ENCODE results near the gene TMED4. TPM values are rescaled to one million over a fixed set of nuclear protein-coding genes. Genes with fewer than 3 reads are reported as not detected.

TMED4 gene
- total and polyA plus RNA-seq, 2 donors (not counting 3 experiments of a cell fraction or from before 2014, with no cell fraction given), result 63.4 to 89.7 TPM

DNA sequence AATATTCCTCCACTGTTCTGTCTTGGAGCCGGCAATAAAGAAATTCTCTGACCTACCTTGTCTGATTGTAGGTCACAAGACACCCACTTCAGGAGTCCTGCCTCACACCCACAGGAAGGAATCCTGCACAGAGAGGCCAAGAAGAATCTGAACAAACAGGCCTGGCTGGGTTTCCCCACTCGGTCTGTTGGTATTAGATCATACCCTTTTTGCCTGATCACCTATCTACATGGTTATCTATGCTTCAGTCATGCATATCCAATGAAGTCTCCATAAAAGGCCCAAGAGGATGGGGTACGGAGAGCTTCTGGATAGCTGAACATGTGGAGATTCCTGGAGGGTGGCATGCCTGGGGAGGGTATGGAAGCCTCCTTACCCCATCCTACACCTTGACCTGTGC lies 36.7 kb upstream of the TMED4 start:
- no TSS peak for BruUV-seq (replicated peaks)
- POLR2A ChIA-PET, result no interaction called here
- Histone ChIP-seq H3K36me3 (ENCODE audit: control insufficient read depth in 2 of 2, extremely low read depth in 1 of 2, insufficient read depth in 2 of 2, low read length in 2 of 2) (no peaks in the 10 kb centered on the region), H3K27ac (ENCODE audit: insufficient read depth, low read depth, low read length) (no peak overlapping the region), H3K9ac (replicated peaks; ENCODE audit: extremely low read depth, insufficient read depth, low read length) (no peak overlapping the region), H3K79me2 (ENCODE audit: control insufficient read depth, insufficient read depth, low read length) (peaks cover 91% of the 10 kb centered on the region), H3K4me2 (ENCODE audit: insufficient read depth, low read length) (no peak overlapping the region), H4K20me1 (replicated peaks; ENCODE audit: control insufficient read depth, extremely low read depth, insufficient read depth, low read length) (peaks cover 2% of the 10 kb centered on the region), H2AFZ (ENCODE audit: low read depth, low read length) (no peak overlapping the region), H3K4me3 (replicated peaks in 1 of 3; ENCODE audit: insufficient read depth in 1 of 3, low read depth in 1 of 3, low read length in 3 of 3) (no peak overlapping the region), H3K9me3 (replicated peaks; ENCODE audit: control insufficient read depth, insufficient read depth, low read length) (no peaks in the 10 kb centered on the region), H3K4me1 (ENCODE audit: control insufficient read depth, extremely low read depth, insufficient read depth, low read length) (peaks cover 9% of the 10 kb centered on the region), H3K9me1 (replicated peaks; ENCODE audit: control insufficient read depth, extremely low read depth, insufficient read depth, low read length) (no peaks in the 10 kb centered on the region), H3K27me3 (ENCODE audit: control insufficient read depth in 2 of 2, insufficient read depth in 2 of 2, low read length in 2 of 2) (no peaks in the 10 kb centered on the region)
- FAIRE-seq (no peak), DNase-seq (ENCODE audit: low read depth, low spot score) (no peak)
- intact Hi-C loops (cut with micrococcal nuclease), result no loop called here
- CTCF ChIA-PET, result no interaction called here
- dilution Hi-C loops (cut with MboI; ENCODE audit: extremely low pct_ligation_motif_present, low sequenced_read_pairs), result no loop called here
- no peak for TF ChIP-seq MYC (IDR thresholded peaks at IDR 0.05; ENCODE audit: low read depth, low read length)

DNA sequence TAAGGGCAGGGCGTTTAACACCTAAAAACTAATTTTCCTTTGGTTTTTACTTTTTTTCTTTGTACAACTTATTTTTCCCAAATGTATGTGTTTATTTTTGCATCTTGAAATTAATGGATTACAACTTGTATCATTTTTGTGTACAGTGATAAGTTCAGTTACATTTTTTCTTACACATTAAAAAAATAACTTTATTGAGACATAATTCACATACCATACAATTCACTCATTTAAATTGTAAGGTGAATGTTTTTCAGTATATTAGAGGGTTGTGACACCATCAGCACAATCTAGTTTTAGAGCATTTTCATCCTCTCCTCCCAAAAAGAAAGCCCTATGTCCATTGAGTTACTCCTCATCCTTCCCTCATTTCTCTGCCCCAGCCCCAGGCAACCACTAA lies 36.0 kb upstream of the TMED4 start:
- Histone ChIP-seq H4K20me1 (replicated peaks; ENCODE audit: control insufficient read depth, extremely low read depth, insufficient read depth, low read length) (peaks cover 2% of the 10 kb centered on the region), H3K27ac (ENCODE audit: insufficient read depth, low read depth, low read length) (no peak overlapping the region), H3K4me3 (replicated peaks in 1 of 3; ENCODE audit: insufficient read depth in 1 of 3, low read depth in 1 of 3, low read length in 3 of 3) (no peak overlapping the region), H2AFZ (ENCODE audit: low read depth, low read length) (no peak overlapping the region), H3K27me3 (ENCODE audit: control insufficient read depth in 2 of 2, insufficient read depth in 2 of 2, low read length in 2 of 2) (no peaks in the 10 kb centered on the region), H3K4me2 (ENCODE audit: insufficient read depth, low read length) (no peak overlapping the region), H3K79me2 (ENCODE audit: control insufficient read depth, insufficient read depth, low read length) (peaks cover 93% of the 10 kb centered on the region), H3K4me1 (ENCODE audit: control insufficient read depth, extremely low read depth, insufficient read depth, low read length) (peaks cover 9% of the 10 kb centered on the region), H3K36me3 (ENCODE audit: control insufficient read depth in 2 of 2, extremely low read depth in 1 of 2, insufficient read depth in 2 of 2, low read length in 2 of 2) (no peaks in the 10 kb centered on the region), H3K9me3 (replicated peaks; ENCODE audit: control insufficient read depth, insufficient read depth, low read length) (no peaks in the 10 kb centered on the region), H3K9me1 (replicated peaks; ENCODE audit: control insufficient read depth, extremely low read depth, insufficient read depth, low read length) (no peaks in the 10 kb centered on the region), H3K9ac (replicated peaks; ENCODE audit: extremely low read depth, insufficient read depth, low read length) (no peak overlapping the region)
- TF ChIP-seq EZH2 (IDR thresholded peaks at IDR 0.05; ENCODE audit: borderline replicate concordance, low read depth, low read length, severe bottlenecking), result no peak
- no peak for TF ChIP-seq GATA2 (IDR thresholded peaks at IDR 0.05; ENCODE audit: insufficient read depth, insufficient read length, low read depth, low read length)
- intact Hi-C loops (cut with micrococcal nuclease) (no loop called here), dilution Hi-C loops (cut with MboI; ENCODE audit: extremely low pct_ligation_motif_present, low sequenced_read_pairs) (no loop called here)
- BruUV-seq (replicated peaks), result no TSS peak
- ChIA-PET POLR2A (no interaction called here), CTCF (no interaction called here)
- no peak for DNase-seq (ENCODE audit: low read depth, low spot score)
- no peak for FAIRE-seq
